ENCODE measurements around the gene ATXN7L1. TPM values are rescaled to one million over a fixed set of nuclear protein-coding genes. Genes with fewer than 3 reads are reported as not detected.

Gene ATXN7L1
- total RNA-seq, 1 donor from 2014 or later: 20.6 TPM

DNA sequence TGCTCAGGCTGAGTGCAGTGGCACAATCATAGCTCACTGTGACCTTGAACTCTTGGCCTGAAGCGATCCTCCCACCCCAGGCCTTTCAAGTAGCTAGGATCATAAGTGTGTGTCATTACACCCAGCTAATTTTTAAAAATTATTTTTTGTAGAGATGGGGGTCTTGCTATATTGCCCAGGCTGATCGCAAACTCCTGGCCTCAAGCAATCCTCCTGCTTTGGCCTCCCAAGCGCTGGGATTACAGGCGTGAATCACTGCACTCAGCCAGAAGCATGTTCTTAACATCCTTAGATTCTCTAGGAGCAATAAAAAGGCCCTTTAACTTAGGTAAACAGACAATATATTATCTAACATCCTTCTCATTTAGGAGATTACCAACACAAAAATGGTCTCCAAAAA is 256.8 kb downstream of the ATXN7L1 start:
- TF ChIP-seq, protein P1, sequence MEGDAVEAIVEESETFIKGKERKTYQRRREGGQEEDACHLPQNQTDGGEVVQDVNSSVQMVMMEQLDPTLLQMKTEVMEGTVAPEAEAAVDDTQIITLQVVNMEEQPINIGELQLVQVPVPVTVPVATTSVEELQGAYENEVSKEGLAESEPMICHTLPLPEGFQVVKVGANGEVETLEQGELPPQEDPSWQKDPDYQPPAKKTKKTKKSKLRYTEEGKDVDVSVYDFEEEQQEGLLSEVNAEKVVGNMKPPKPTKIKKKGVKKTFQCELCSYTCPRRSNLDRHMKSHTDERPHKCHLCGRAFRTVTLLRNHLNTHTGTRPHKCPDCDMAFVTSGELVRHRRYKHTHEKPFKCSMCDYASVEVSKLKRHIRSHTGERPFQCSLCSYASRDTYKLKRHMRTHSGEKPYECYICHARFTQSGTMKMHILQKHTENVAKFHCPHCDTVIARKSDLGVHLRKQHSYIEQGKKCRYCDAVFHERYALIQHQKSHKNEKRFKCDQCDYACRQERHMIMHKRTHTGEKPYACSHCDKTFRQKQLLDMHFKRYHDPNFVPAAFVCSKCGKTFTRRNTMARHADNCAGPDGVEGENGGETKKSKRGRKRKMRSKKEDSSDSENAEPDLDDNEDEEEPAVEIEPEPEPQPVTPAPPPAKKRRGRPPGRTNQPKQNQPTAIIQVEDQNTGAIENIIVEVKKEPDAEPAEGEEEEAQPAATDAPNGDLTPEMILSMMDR (IDR thresholded peaks at IDR 0.05; ENCODE audit: partially characterized antibody, unreplicated experiment): no peak
- no peak overlapping the region for H3K4me3 Mint-ChIP-seq (ENCODE audit: unreplicated experiment)
- H3K27me3 Mint-ChIP-seq (ENCODE audit: unreplicated experiment): peaks cover 7% of the 10 kb centered on the region
- H3K9me3 Mint-ChIP-seq (ENCODE audit: unreplicated experiment): no peaks in the 10 kb centered on the region
- no peak for DNase-seq
- no peaks in the 10 kb centered on the region for H3K36me3 Mint-ChIP-seq (ENCODE audit: unreplicated experiment)
- H3K4me1 Mint-ChIP-seq (ENCODE audit: low read depth, unreplicated experiment): peaks cover 5% of the 10 kb centered on the region
- H3K27ac Mint-ChIP-seq (ENCODE audit: unreplicated experiment): no peak overlapping the region

DNA sequence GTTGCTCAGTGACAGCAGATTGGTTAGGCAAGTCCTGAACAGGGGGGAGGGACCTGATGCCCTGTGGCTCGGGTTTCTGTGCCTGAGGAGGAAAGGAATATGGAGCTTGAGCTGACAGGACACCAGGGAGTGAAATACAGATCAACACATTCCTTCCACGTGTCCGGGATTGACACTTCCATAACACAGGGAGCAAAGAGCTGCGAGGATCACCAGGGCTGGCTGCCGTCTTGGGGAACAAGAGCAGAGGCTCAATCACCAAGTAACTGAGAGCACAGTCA is 258.4 kb downstream of the ATXN7L1 start:
- H3K4me1 Mint-ChIP-seq (ENCODE audit: low read depth, unreplicated experiment): peaks cover 5% of the 10 kb centered on the region
- TF ChIP-seq, protein P1 (IDR thresholded peaks at IDR 0.05; ENCODE audit: partially characterized antibody, unreplicated experiment): no peak
- H3K9me3 Mint-ChIP-seq (ENCODE audit: unreplicated experiment): no peaks in the 10 kb centered on the region
- H3K27ac Mint-ChIP-seq (ENCODE audit: unreplicated experiment): no peak overlapping the region
- H3K4me3 Mint-ChIP-seq (ENCODE audit: unreplicated experiment): no peak overlapping the region
- peaks cover 7% of the 10 kb centered on the region for H3K27me3 Mint-ChIP-seq (ENCODE audit: unreplicated experiment)
- H3K36me3 Mint-ChIP-seq (ENCODE audit: unreplicated experiment): no peaks in the 10 kb centered on the region
- no peak for DNase-seq

DNA sequence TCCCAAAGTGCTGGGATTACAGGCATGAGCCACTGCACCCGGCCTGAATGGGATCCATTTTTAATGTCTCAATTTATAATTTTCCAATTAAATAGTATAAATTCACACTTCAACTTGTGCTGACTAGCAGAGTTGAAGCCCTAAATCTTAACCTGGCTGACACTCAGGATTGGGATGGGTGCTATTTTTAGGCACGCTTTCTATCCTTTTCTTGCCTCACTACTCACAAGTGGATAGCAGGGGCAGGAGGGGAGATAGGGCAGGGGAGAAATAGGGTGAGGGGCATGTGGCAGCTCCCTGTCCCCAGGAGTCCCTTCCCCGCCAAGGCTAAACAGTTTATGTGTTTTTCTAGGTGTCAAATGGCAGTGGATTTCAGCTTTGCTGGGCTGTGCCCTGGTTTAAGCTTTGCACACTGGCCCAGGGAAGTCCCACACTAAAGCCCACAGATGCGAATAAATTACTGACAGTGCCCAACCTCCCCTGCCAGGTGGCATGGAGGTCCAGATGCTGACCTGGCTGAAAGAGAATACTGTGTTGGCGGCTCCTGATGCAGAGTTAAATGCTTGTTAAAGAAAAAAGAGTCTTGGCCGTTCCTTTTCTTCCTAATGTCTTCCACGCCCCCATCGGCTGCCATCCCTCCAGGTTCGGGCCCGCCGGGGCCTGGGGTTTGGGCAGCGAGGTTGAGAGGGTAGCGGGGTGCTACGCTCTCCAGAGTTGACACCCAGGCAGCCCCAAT is 259.0 kb downstream of the ATXN7L1 start:
- Mint-ChIP-seq H3K4me1 (ENCODE audit: low read depth, unreplicated experiment) (peaks cover 5% of the 10 kb centered on the region), H3K27ac (ENCODE audit: unreplicated experiment) (no peak overlapping the region), H3K9me3 (ENCODE audit: unreplicated experiment) (no peaks in the 10 kb centered on the region), H3K27me3 (ENCODE audit: unreplicated experiment) (peaks cover 7% of the 10 kb centered on the region), H3K4me3 (ENCODE audit: unreplicated experiment) (no peak overlapping the region), H3K36me3 (ENCODE audit: unreplicated experiment) (no peaks in the 10 kb centered on the region)
- TF ChIP-seq, protein P1 (IDR thresholded peaks at IDR 0.05; ENCODE audit: partially characterized antibody, unreplicated experiment): no peak
- DNase-seq: no peak

DNA sequence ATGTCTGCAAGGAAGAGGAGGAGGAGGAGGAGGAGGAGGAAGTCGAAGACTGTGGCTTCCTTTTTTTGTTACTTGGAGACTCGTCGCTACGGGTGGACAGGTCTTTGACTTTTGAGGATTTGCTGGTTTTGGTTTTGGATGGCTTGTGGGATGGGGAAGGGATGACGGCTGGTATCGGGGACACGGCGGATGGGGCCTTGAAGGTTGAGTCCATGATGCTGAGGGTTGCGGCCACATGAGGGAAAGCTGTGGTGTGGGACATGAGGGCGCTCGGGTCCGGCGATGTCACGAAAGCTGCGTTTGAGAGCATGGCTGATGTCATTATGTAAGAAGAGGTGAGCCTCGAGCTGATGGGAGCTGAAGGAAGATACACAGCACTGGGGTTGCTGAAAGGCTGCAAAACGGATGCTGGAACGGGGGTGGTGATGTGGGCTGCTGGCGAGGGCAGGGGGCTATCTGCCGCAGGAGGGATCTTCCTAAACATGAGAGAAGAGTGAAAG is 262.0 kb downstream of the ATXN7L1 start:
- Mint-ChIP-seq H3K27ac (ENCODE audit: unreplicated experiment) (peak overlapping the region; percentile 0), H3K9me3 (ENCODE audit: unreplicated experiment) (no peaks in the 10 kb centered on the region), H3K27me3 (ENCODE audit: unreplicated experiment) (peaks cover 7% of the 10 kb centered on the region), H3K36me3 (ENCODE audit: unreplicated experiment) (no peaks in the 10 kb centered on the region), H3K4me1 (ENCODE audit: low read depth, unreplicated experiment) (no peaks in the 10 kb centered on the region), H3K4me3 (ENCODE audit: unreplicated experiment) (no peak overlapping the region)
- TF ChIP-seq, protein P1 (IDR thresholded peaks at IDR 0.05; ENCODE audit: partially characterized antibody, unreplicated experiment): no peak
- no peak for DNase-seq

DNA sequence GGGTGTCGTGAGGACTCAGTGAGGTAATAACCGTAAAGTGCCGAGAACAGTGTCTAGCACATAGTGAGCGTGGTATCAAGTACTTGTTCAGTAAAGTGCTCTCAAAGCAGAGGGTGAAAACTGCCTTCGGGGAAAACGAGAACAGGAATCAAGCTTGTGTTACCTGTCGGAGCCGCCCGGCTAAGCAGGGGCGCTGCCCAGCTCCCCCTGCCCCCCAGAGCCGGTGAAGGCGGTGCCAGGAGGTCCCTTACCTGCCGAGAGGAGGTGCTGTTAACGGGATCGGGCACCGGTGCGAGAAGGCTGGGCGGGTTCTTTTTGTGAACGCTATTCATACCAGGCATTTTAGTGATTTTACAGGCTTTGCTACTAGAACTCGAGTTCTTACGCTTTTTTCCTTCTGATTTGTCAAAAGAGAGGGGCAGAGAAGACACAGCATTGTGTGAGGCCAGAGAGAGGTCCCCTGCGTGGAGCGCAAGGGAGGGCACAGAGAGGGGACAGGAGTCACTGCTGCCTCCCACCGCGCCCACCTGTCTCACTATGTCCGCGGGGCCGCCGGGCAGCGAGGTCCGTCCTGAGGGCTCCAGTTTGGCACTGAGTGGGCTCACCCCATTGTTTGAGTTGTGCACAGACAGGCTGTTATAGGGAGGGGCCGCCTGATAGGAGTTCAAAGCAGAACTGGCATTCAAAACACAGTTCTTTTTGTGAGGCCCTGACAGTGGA is 262.6 kb downstream of the ATXN7L1 start:
- Mint-ChIP-seq H3K4me3 (ENCODE audit: unreplicated experiment) (no peak overlapping the region), H3K4me1 (ENCODE audit: low read depth, unreplicated experiment) (no peaks in the 10 kb centered on the region), H3K27ac (ENCODE audit: unreplicated experiment) (no peak overlapping the region), H3K36me3 (ENCODE audit: unreplicated experiment) (no peaks in the 10 kb centered on the region), H3K27me3 (ENCODE audit: unreplicated experiment) (peaks cover 7% of the 10 kb centered on the region), H3K9me3 (ENCODE audit: unreplicated experiment) (no peaks in the 10 kb centered on the region)
- TF ChIP-seq, protein P1 (IDR thresholded peaks at IDR 0.05; ENCODE audit: partially characterized antibody, unreplicated experiment): no peak
- DNase-seq: no peak
